ENCODE results near the gene FAM229B.
"Not testable (repeated sequence)": the region's sequence is repeated elsewhere in the genome, so short reads cannot be mapped to it uniquely, and the experiment has no call there.

The FAM229B gene

GRCh38 chr6:112049026-112049799 is 38.2 kb upstream of the FAM229B start:
- Histone ChIP-seq H3K27me3 (ENCODE audit: insufficient read depth, low read length) (no peaks in the 10 kb centered on the region), H3K4me1 (ENCODE audit: insufficient read depth, low read length) (no peaks in the 10 kb centered on the region), H3K27ac (ENCODE audit: low read length) (no peak overlapping the region), H3K36me3 (ENCODE audit: insufficient read depth, low read depth, low read length) (no peaks in the 10 kb centered on the region), H3K9ac (ENCODE audit: low read depth, low read length) (no peak overlapping the region), H3K4me3 (ENCODE audit: low read length) (no peak overlapping the region), H3K9me3 (ENCODE audit: insufficient read depth, low read depth, low read length) (peaks cover 5% of the 10 kb centered on the region; the same call in 1 of the 2 replicates)

DNA sequence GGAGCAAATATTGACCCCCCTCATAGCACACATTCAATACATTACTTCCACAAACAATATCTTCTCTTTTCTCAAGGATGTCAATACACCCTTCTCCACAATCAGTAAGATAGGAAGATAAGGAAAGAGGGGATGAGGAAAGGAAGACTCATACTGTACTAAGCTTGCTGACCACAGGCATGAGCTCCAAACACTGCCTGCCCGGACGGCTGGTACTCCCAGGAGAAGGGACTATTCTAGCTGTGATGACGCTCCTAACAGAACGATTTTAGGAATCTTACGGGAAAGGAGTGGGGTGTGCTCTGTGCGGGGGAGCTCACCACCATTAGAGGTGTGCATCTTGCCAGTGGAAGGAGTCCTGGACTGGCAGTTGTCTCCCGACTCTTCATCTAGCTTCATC is 37.4 kb upstream of the FAM229B start:
- no peaks in the 10 kb centered on the region for H3K27me3 ChIP-seq (ENCODE audit: insufficient read depth, low read length)
- no peak overlapping the region for H3K9ac ChIP-seq (ENCODE audit: low read depth, low read length)
- no peak overlapping the region for H3K27ac ChIP-seq (ENCODE audit: low read length)
- H3K9me3 ChIP-seq (ENCODE audit: insufficient read depth, low read depth, low read length): peaks cover 5% of the 10 kb centered on the region; the same call in 1 of the 2 replicates
- H3K4me1 ChIP-seq (ENCODE audit: insufficient read depth, low read length): no peaks in the 10 kb centered on the region
- no peaks in the 10 kb centered on the region for H3K36me3 ChIP-seq (ENCODE audit: insufficient read depth, low read depth, low read length)
- H3K4me3 ChIP-seq (ENCODE audit: low read length): no peak overlapping the region

- no peak overlapping the region for H3K4me3 ChIP-seq (ENCODE audit: low read length)
- H3K9ac ChIP-seq (ENCODE audit: low read depth, low read length): no peak overlapping the region
- no peaks in the 10 kb centered on the region for H3K27me3 ChIP-seq (ENCODE audit: insufficient read depth, low read length)
- H3K27ac ChIP-seq (ENCODE audit: low read length): no peak overlapping the region
- H3K9me3 ChIP-seq (ENCODE audit: insufficient read depth, low read depth, low read length): peaks cover 5% of the 10 kb centered on the region; the same call in 1 of the 2 replicates
- H3K4me1 ChIP-seq (ENCODE audit: insufficient read depth, low read length): no peaks in the 10 kb centered on the region
- H3K36me3 ChIP-seq (ENCODE audit: insufficient read depth, low read depth, low read length): no peaks in the 10 kb centered on the region
These were observed 37.0 kb upstream of the FAM229B start for GRCh38 chr6:112050429-112050828.

GRCh38 chr6:112051251-112051740 is 36.1 kb upstream of the FAM229B start:
- not testable (repeated sequence) for H3K4me3 ChIP-seq (ENCODE audit: low read length); H3K36me3 ChIP-seq (ENCODE audit: insufficient read depth, low read depth, low read length); H3K27ac ChIP-seq (ENCODE audit: low read length); H3K4me1 ChIP-seq (ENCODE audit: insufficient read depth, low read length); H3K9ac ChIP-seq (ENCODE audit: low read depth, low read length); H3K27me3 ChIP-seq (ENCODE audit: insufficient read depth, low read length); H3K9me3 ChIP-seq (ENCODE audit: insufficient read depth, low read depth, low read length)

GRCh38 chr6:112054001-112054400 is 33.4 kb upstream of the FAM229B start, which contains the start of gene CCN6:
Gene CCN6, plus strand, starts transcription at chr6:112054104. Its CDS starts 254 bp downstream, at chr6:112054358.
- no peak within 1 kb of the TSS for H3K9ac ChIP-seq (ENCODE audit: low read depth, low read length)
- H3K36me3 ChIP-seq (ENCODE audit: insufficient read depth, low read depth, low read length): no peaks in the 10 kb centered on the region
- no peak within 1 kb of the TSS for H3K4me3 ChIP-seq (ENCODE audit: low read length)
- no peaks in the 10 kb centered on the region for H3K27me3 ChIP-seq (ENCODE audit: insufficient read depth, low read length)
- no peaks in the 10 kb centered on the region for H3K9me3 ChIP-seq (ENCODE audit: insufficient read depth, low read depth, low read length)
- H3K27ac ChIP-seq (ENCODE audit: low read length): no peak within 1 kb of the TSS
- H3K4me1 ChIP-seq (ENCODE audit: insufficient read depth, low read length): no peaks in the 10 kb centered on the region

DNA sequence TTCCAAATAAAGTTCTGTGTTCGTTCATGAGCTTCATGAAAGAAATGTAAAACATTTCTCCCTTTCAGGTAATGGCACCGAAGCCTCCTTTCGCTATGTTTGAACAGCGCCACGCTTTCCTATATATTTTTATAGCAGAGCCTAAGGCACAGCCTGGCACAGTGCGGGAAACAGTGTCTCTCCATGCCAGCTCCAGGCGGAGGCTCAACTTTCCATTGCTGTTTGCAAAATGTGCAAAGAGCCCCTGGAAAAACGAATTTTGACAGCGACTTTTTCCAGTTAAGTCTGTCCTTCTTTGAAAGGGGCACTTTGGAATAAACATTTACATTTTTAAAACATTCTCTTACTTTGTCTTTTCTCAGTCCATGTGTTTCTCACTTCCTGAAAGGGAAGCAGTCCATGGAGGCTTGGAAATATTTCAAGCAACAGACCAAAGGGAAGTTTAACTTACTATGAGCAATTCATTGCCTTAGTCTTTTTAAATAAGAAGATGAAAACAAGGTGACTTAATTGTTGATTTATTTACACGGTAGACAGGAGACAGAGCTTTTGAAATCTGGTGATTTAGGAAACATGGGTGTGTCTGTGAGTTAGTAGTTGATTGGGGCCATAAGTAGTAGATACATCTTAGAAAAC is 32.7 kb upstream of the FAM229B start:
- no peak overlapping the region for H3K9ac ChIP-seq (ENCODE audit: low read depth, low read length)
- H3K27me3 ChIP-seq (ENCODE audit: insufficient read depth, low read length): no peaks in the 10 kb centered on the region
- no peak overlapping the region for H3K27ac ChIP-seq (ENCODE audit: low read length)
- H3K36me3 ChIP-seq (ENCODE audit: insufficient read depth, low read depth, low read length): no peaks in the 10 kb centered on the region
- no peaks in the 10 kb centered on the region for H3K9me3 ChIP-seq (ENCODE audit: insufficient read depth, low read depth, low read length)
- no peaks in the 10 kb centered on the region for H3K4me1 ChIP-seq (ENCODE audit: insufficient read depth, low read length)
- no peak overlapping the region for H3K4me3 ChIP-seq (ENCODE audit: low read length)

GRCh38 chr6:112058243-112059032 is 29.0 kb upstream of the FAM229B start:
- no peak overlapping the region for H3K27ac ChIP-seq (ENCODE audit: low read length)
- H3K4me3 ChIP-seq (ENCODE audit: low read length): no peak overlapping the region
- H3K36me3 ChIP-seq (ENCODE audit: insufficient read depth, low read depth, low read length): no peaks in the 10 kb centered on the region
- no peaks in the 10 kb centered on the region for H3K4me1 ChIP-seq (ENCODE audit: insufficient read depth, low read length)
- H3K27me3 ChIP-seq (ENCODE audit: insufficient read depth, low read length): no peaks in the 10 kb centered on the region
- no peak overlapping the region for H3K9ac ChIP-seq (ENCODE audit: low read depth, low read length)
- H3K9me3 ChIP-seq (ENCODE audit: insufficient read depth, low read depth, low read length): no peaks in the 10 kb centered on the region

DNA sequence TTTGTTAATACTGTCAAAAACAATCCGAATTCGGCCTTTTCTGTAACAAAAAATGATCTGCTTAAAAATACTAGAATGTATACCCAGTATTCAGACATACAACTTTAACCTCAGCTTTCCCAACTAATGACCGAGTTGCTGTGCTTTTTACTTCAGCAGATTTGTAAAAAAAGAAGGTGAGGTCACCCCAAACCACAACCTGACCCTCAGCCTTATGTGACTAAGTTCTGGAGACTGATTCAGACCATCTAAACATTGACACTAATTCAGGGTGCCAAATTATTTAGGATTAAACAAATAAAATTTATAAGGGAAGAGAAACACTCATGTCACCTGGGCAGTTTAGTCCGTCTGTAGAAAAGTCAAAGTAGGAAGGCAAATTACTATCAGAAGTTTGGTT is 25.8 kb upstream of the FAM229B start:
- Histone ChIP-seq H3K36me3 (ENCODE audit: insufficient read depth, low read depth, low read length) (no peaks in the 10 kb centered on the region), H3K4me1 (ENCODE audit: insufficient read depth, low read length) (no peaks in the 10 kb centered on the region), H3K27me3 (ENCODE audit: insufficient read depth, low read length) (no peaks in the 10 kb centered on the region), H3K4me3 (ENCODE audit: low read length) (no peak overlapping the region), H3K27ac (ENCODE audit: low read length) (no peak overlapping the region), H3K9ac (ENCODE audit: low read depth, low read length) (no peak overlapping the region), H3K9me3 (ENCODE audit: insufficient read depth, low read depth, low read length) (no peaks in the 10 kb centered on the region)

DNA sequence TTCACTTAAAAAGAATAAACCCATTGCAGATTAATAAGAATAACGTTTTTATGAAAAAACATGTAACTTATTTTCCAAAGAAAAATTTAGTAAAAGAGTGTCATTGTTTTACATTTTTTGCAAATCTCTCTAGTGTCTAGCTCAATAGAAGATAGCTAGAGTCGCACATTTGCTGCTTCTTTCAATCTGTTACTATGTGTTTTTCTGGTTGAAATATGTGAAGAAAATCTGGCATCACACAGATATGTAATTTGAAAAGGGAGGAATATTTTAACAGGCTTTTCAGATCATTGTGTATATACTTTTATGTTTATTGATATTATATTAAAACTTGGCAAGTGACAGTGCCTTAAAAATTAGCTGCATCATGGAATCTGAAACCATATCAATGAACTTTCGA is 24.4 kb upstream of the FAM229B start:
- Histone ChIP-seq H3K4me3 (ENCODE audit: low read length) (no peak overlapping the region), H3K9me3 (ENCODE audit: insufficient read depth, low read depth, low read length) (no peaks in the 10 kb centered on the region), H3K9ac (ENCODE audit: low read depth, low read length) (no peak overlapping the region), H3K27ac (ENCODE audit: low read length) (no peak overlapping the region), H3K4me1 (ENCODE audit: insufficient read depth, low read length) (no peaks in the 10 kb centered on the region), H3K36me3 (ENCODE audit: insufficient read depth, low read depth, low read length) (no peaks in the 10 kb centered on the region), H3K27me3 (ENCODE audit: insufficient read depth, low read length) (no peaks in the 10 kb centered on the region)

DNA sequence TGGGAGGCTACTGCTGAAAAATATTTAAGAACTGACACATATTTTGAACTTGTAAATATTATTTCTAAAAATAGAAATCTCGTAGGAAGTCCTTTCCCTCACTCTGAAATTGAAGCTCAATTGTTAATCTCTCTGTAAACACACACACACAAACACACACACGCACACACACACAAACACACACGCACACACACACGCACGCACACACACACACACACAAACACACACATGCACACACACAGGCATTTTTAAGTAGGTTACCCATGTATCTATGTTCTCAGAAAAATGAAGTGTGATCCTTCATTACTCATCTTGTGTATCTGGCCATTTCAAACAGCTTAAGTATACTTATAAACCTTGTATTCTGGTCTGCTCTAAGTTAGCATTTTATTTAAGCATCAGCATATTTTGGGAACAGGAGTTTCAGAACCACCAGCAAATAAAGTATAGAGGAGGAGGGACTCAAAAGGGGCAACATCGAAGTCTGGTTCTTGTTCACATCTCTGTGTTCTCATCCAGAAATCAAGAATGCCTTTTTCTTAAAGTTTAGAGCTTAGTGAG is 21.9 kb upstream of the FAM229B start:
- Histone ChIP-seq H3K27ac (ENCODE audit: low read length) (no peak overlapping the region), H3K4me3 (ENCODE audit: low read length) (no peak overlapping the region), H3K27me3 (ENCODE audit: insufficient read depth, low read length) (no peaks in the 10 kb centered on the region), H3K9me3 (ENCODE audit: insufficient read depth, low read depth, low read length) (no peaks in the 10 kb centered on the region), H3K4me1 (ENCODE audit: insufficient read depth, low read length) (no peaks in the 10 kb centered on the region), H3K36me3 (ENCODE audit: insufficient read depth, low read depth, low read length) (peaks cover 5% of the 10 kb centered on the region; the same call in 1 of the 2 replicates), H3K9ac (ENCODE audit: low read depth, low read length) (no peak overlapping the region)

DNA sequence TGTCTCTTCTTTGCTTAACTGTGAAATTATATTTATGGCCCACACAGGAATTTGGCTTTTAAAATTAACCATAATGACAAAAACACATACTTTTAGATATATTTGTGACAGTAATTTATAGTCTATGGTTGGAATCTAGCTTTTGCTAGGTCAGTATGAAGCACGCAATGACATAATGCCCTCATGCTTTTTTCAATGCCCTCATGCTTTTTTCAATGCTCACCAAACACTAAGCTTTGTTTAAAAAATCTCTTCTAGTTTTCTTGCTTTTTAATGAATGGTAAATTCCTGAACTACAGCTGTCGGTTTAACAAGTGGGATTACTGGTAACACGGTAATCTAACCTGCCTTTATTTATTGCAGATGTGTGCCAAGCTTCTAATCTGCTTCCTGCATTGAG is 20.8 kb upstream of the FAM229B start:
- Histone ChIP-seq H3K27me3 (ENCODE audit: insufficient read depth, low read length) (no peaks in the 10 kb centered on the region), H3K9ac (ENCODE audit: low read depth, low read length) (no peak overlapping the region), H3K4me3 (ENCODE audit: low read length) (no peak overlapping the region), H3K27ac (ENCODE audit: low read length) (no peak overlapping the region), H3K4me1 (ENCODE audit: insufficient read depth, low read length) (no peaks in the 10 kb centered on the region), H3K36me3 (ENCODE audit: insufficient read depth, low read depth, low read length) (peaks cover 11% of the 10 kb centered on the region), H3K9me3 (ENCODE audit: insufficient read depth, low read depth, low read length) (no peaks in the 10 kb centered on the region)

All from iPS-20b (cell line).